SK-N-SH treated with all-trans-retinoic acid at 6 μM for 48 hours (cell line): Measurements from ENCODE around the gene TUT4.

Source experiments
- ARNTL ChIP-seq: fragments of 450-650 bp; formaldehyde crosslinking; IDR thresholded peaks from 2 replicates; pipeline ENCODE4 v1.5.0; 2020; ENCODE audit warnings: low read depth, mild to moderate bottlenecking, moderate library complexity, borderline replicate concordance
- BACH2 ChIP-seq: fragments of 250-450 bp; sonication (Bioruptor Pico); IDR thresholded peaks from 2 replicates; pipeline ENCODE4 v1.9.0; 2021; ENCODE audit warnings: mild to moderate bottlenecking, borderline replicate concordance
- CREB5 ChIP-seq: fragments of 250-450 bp; sonication (Bioruptor Pico); IDR thresholded peaks from 2 replicates; pipeline ENCODE4 v1.5.1; 2020; ENCODE audit warnings: low read depth, mild to moderate bottlenecking, moderate library complexity
- CSDC2 ChIP-seq: fragments of 250-450 bp; sonication (Bioruptor Pico); IDR thresholded peaks from 2 replicates; pipeline ENCODE4 v1.5.0; 2020; ENCODE audit warnings: mild to moderate bottlenecking, moderate library complexity
- ESRRG ChIP-seq: fragments of 250-450 bp; sonication (Bioruptor Pico); IDR thresholded peaks from 2 replicates; pipeline ENCODE4 v1.6.1; 2021; ENCODE audit warnings: mild to moderate bottlenecking
- ISL1 ChIP-seq: fragments of 250-450 bp; sonication (Bioruptor Pico); IDR thresholded peaks from 2 replicates; pipeline ENCODE4 v2.1.2; 2022; ENCODE audit warnings: mild to moderate bottlenecking, moderate library complexity
- OSR1 ChIP-seq: fragments of 250-450 bp; sonication (Bioruptor Pico); IDR thresholded peaks from 2 replicates; pipeline ENCODE4 v1.8.0; 2022; ENCODE audit warnings: moderate library complexity, mild to moderate bottlenecking, inconsistent platforms
- PATZ1 ChIP-seq: fragments of 250-450 bp; sonication (Bioruptor Pico); IDR thresholded peaks from 2 replicates; pipeline ENCODE4 v1.8.0; 2020; ENCODE audit warnings: mild to moderate bottlenecking, moderate library complexity, borderline replicate concordance
- PPARA ChIP-seq: fragments of 250-450 bp; sonication (Bioruptor Pico); IDR thresholded peaks from 2 replicates; pipeline ENCODE4 v1.5.0; 2020; ENCODE audit warnings: mild to moderate bottlenecking, borderline replicate concordance
- RARB ChIP-seq: fragments of 250-450 bp; sonication (Bioruptor Pico); IDR thresholded peaks from 2 replicates; pipeline ENCODE4 v1.8.0; 2021; ENCODE audit warnings: mild to moderate bottlenecking, moderate library complexity
- SNAI2 ChIP-seq: fragments of 250-450 bp; sonication (Bioruptor Pico); IDR thresholded peaks from 2 replicates; pipeline ENCODE4 v1.5.0; 2020; ENCODE audit warnings: mild to moderate bottlenecking, moderate library complexity
- TOX ChIP-seq: fragments of 250-450 bp; sonication (Bioruptor Pico); IDR thresholded peaks from 2 replicates; pipeline ENCODE4 v1.8.0; 2021; ENCODE audit warnings: mild to moderate bottlenecking, moderate library complexity, borderline replicate concordance
- ZFP3 ChIP-seq: fragments of 250-450 bp; sonication (Bioruptor Pico); IDR thresholded peaks from 2 replicates; pipeline ENCODE4 v1.5.0; 2020; ENCODE audit warnings: mild to moderate bottlenecking, moderate library complexity
- ZNF565 ChIP-seq: fragments of 450-650 bp; formaldehyde crosslinking; conservative IDR thresholded peaks from 2 replicates; pipeline ENCODE4 v1.5.0; 2020; ENCODE audit warnings: low read depth, mild to moderate bottlenecking, moderate library complexity

GRCh38 chr1:52423771-52424170 is 129.1 kb downstream of the TUT4 start:
- TF ChIP-seq SNAI2 (CRISPR knock-in tag) = no peak
- TF ChIP-seq CREB5 = no peak
- no peak for TF ChIP-seq OSR1 (CRISPR knock-in tag)
- no peak for TF ChIP-seq BACH2
- TF ChIP-seq RARB = no peak
- TF ChIP-seq PATZ1 (CRISPR knock-in tag) = no peak
- TF ChIP-seq CSDC2 (CRISPR knock-in tag) = no peak
- no peak for TF ChIP-seq TOX (CRISPR knock-in tag)
- TF ChIP-seq ZFP3 (CRISPR knock-in tag) = no peak
- no peak for TF ChIP-seq ARNTL (CRISPR knock-in tag)
- no peak for TF ChIP-seq ZNF565 (CRISPR knock-in tag)
- TF ChIP-seq ISL1 (CRISPR knock-in tag) = no peak
- no peak for TF ChIP-seq ESRRG (CRISPR knock-in tag)
- TF ChIP-seq PPARA (CRISPR knock-in tag) = no peak
